Fibroblast of lung (primary cell): ENCODE measurements around the gene B4GALT2. TPM values are rescaled to one million over a fixed set of nuclear protein-coding genes. Genes with fewer than 3 reads are reported as not detected.

Experiments used
- DNase-seq, 2 donors: peaks; one replicate each; pipeline versions ENCODE4 v3.0.0 to v3.0.0-alpha.2; 2010; ENCODE audit warnings: low read depth in 2 of 2
- H2AFZ ChIP-seq: 2 replicates; pipeline ENCODE4 v1.5.1; 2012; ENCODE audit warnings: low read length, control low read depth, inconsistent platforms
- H3K27ac ChIP-seq: 2 replicates; pipeline ENCODE4 v1.5.1; 2011; ENCODE audit warnings: low read length, control low read depth; ENCODE audit not compliant: insufficient read depth
- H3K27me3 ChIP-seq: 2 replicates; pipeline ENCODE4 v1.5.1; 2011; ENCODE audit warnings: mild to moderate bottlenecking, low read length; ENCODE audit not compliant: control insufficient read depth, insufficient read depth
- H3K36me3 ChIP-seq: 2 replicates; pipeline ENCODE4 v1.5.1; 2011; ENCODE audit warnings: low read length; ENCODE audit not compliant: control insufficient read depth, insufficient read depth
- H3K4me1 ChIP-seq: 2 replicates; pipeline ENCODE4 v1.5.1; 2011; ENCODE audit warnings: low read length; ENCODE audit not compliant: control insufficient read depth, insufficient read depth; ENCODE audit errors: extremely low read depth
- H3K4me2 ChIP-seq: 2 replicates; pipeline ENCODE4 v1.5.1; 2011; ENCODE audit warnings: low read length, control low read depth; ENCODE audit not compliant: insufficient read depth; ENCODE audit errors: extremely low read depth
- H3K4me3 ChIP-seq, 4 experiments: fragments of 200-600 bp in 1 of 4; sonication (generic) in 1 of 4; replicated peaks in 1 of 4; 2 replicates each; pipeline ENCODE4 v1.5.1; 2011 to 2016; ENCODE audit warnings: low read length in 4 of 4, low read depth in 3 of 4, mild to moderate bottlenecking in 3 of 4, control low read depth in 2 of 4, inconsistent platforms in 1 of 4, mixed read lengths in 1 of 4; ENCODE audit not compliant: insufficient read depth in 1 of 4; ENCODE audit errors: control extremely low read depth in 1 of 4
- H3K79me2 ChIP-seq: 2 replicates; pipeline ENCODE4 v1.5.1; 2012; ENCODE audit warnings: mild to moderate bottlenecking, low read length, inconsistent platforms; ENCODE audit not compliant: control insufficient read depth, insufficient read depth
- H3K9ac ChIP-seq: 2 replicates; pipeline ENCODE4 v1.5.1; 2011; ENCODE audit warnings: mild to moderate bottlenecking, low read length, control low read depth; ENCODE audit not compliant: insufficient read depth
- H3K9me3 ChIP-seq: 2 replicates; pipeline ENCODE4 v1.5.1; 2012; ENCODE audit warnings: low read depth, low read length; ENCODE audit not compliant: control insufficient read depth, insufficient read depth
- H4K20me1 ChIP-seq: 2 replicates; pipeline ENCODE4 v1.5.1; 2011; ENCODE audit warnings: low read length; ENCODE audit not compliant: control insufficient read depth, insufficient read depth; ENCODE audit errors: extremely low read depth
- EZH2 ChIP-seq: IDR thresholded peaks from 2 replicates; pipeline ENCODE4 v1.5.1; 2012; ENCODE audit warnings: low read length, control low read depth, mild to moderate bottlenecking; ENCODE audit errors: missing control alignments
- polyA plus RNA-seq, 2 donors: library from polyadenylated mRNA; depleted of rRNA in 1 of 2; stranded (reverse) in 1 of 2; unstranded in 1 of 2; fragments of >200 nt; gene quantifications; 2 replicates each; pipeline ENCODE4 v1.2.1, GENCODE V29; 2011 to 2012; ENCODE audit warnings: missing spikeins in 1 of 2
- total RNA-seq: library from RNA; depleted of rRNA; stranded (reverse); fragments of >200 nt; gene quantifications from 2 replicates; pipeline ENCODE4 v1.2.1, GENCODE V29; 2014
- TF ChIP-seq, protein P1 (sequence below), 2 donors: IDR thresholded peaks in 1 of 2; conservative IDR thresholded peaks in 1 of 2; 1 replicate in 1 of 2; 2 replicates in 1 of 2; pipeline ENCODE4 v1.5.1; 2011 to 2012; ENCODE audit warnings: low read length in 2 of 2, control low read depth in 1 of 2, inconsistent platforms in 1 of 2, low read depth in 1 of 2, mild to moderate bottlenecking in 1 of 2

B4GALT2 gene
- total and polyA plus RNA-seq, 2 donors (not counting 1 experiment from before 2014, with no cell fraction given) = 40.6 to 55.0 TPM

DNA sequence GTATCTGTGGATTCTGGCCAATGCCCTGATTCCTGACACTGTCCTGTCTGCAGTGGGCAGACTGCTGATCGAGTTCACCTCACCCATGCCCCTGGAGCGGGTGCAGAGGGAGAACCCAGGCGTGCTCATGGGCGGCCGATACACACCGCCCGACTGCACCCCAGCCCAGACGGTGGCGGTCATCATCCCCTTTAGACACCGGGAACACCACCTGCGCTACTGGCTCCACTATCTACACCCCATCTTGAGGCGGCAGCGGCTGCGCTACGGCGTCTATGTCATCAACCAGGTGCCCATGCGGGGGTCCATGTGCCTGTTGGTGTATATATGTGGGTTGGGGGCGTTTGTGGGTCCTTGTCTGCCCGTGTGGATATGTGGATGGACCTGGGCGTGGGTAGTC lies 2.6 kb downstream of the B4GALT2 start:
- no peak overlapping the region for H3K27ac ChIP-seq
- H3K9ac ChIP-seq = no peak overlapping the region
- TF ChIP-seq EZH2 = no peak
- TF ChIP-seq, protein P1, sequence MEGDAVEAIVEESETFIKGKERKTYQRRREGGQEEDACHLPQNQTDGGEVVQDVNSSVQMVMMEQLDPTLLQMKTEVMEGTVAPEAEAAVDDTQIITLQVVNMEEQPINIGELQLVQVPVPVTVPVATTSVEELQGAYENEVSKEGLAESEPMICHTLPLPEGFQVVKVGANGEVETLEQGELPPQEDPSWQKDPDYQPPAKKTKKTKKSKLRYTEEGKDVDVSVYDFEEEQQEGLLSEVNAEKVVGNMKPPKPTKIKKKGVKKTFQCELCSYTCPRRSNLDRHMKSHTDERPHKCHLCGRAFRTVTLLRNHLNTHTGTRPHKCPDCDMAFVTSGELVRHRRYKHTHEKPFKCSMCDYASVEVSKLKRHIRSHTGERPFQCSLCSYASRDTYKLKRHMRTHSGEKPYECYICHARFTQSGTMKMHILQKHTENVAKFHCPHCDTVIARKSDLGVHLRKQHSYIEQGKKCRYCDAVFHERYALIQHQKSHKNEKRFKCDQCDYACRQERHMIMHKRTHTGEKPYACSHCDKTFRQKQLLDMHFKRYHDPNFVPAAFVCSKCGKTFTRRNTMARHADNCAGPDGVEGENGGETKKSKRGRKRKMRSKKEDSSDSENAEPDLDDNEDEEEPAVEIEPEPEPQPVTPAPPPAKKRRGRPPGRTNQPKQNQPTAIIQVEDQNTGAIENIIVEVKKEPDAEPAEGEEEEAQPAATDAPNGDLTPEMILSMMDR (conservative IDR thresholded peaks at IDR 0.05 in 1 of 2, IDR thresholded peaks at IDR 0.05 in 1 of 2; ENCODE audit: low read depth in 1 of 2, low read length in 2 of 2) = no peak
- H3K79me2 ChIP-seq = peaks cover 38% of the 10 kb centered on the region
- H4K20me1 ChIP-seq = no peaks in the 10 kb centered on the region
- H3K36me3 ChIP-seq = peaks cover 22% of the 10 kb centered on the region
- peaks cover 8% of the 10 kb centered on the region for H3K4me1 ChIP-seq
- H3K27me3 ChIP-seq = no peaks in the 10 kb centered on the region
- H2AFZ ChIP-seq = no peak overlapping the region
- no peak for DNase-seq
- no peak overlapping the region for H3K4me2 ChIP-seq
- no peaks in the 10 kb centered on the region for H3K9me3 ChIP-seq
- H3K4me3 ChIP-seq = no peak overlapping the region

DNA sequence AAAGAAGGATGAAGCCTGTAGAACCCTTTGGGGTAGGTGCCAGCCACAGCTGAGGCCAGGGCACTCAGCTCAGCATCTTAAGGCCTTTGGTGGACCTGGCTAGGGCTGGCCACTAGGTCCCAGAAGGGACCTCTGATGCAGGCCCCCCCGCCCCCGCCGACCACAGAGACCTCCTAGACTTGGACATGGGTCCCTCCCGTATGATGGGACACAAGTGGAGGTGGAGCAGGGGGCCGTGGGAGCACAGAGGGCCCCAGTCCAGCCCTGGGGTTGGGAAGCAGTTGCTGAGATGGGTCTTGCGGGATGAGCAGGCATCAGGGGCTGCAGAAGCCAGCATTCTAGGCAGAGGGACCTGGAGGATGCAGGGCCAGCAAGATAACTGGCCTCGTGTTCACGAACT lies 3.2 kb downstream of the B4GALT2 start:
- Histone ChIP-seq H2AFZ (no peak overlapping the region), H3K27me3 (no peaks in the 10 kb centered on the region), H3K4me3 (no peak overlapping the region), H3K79me2 (peaks cover 37% of the 10 kb centered on the region), H3K9ac (no peak overlapping the region), H3K36me3 (peaks cover 18% of the 10 kb centered on the region), H3K4me2 (no peak overlapping the region), H3K9me3 (no peaks in the 10 kb centered on the region), H3K4me1 (peaks cover 5% of the 10 kb centered on the region), H3K27ac (no peak overlapping the region), H4K20me1 (no peaks in the 10 kb centered on the region)
- no peak for DNase-seq
- no peak for TF ChIP-seq EZH2
- TF ChIP-seq, protein P1 (conservative IDR thresholded peaks at IDR 0.05 in 1 of 2, IDR thresholded peaks at IDR 0.05 in 1 of 2; ENCODE audit: low read depth in 1 of 2, low read length in 2 of 2) = no peak

DNA sequence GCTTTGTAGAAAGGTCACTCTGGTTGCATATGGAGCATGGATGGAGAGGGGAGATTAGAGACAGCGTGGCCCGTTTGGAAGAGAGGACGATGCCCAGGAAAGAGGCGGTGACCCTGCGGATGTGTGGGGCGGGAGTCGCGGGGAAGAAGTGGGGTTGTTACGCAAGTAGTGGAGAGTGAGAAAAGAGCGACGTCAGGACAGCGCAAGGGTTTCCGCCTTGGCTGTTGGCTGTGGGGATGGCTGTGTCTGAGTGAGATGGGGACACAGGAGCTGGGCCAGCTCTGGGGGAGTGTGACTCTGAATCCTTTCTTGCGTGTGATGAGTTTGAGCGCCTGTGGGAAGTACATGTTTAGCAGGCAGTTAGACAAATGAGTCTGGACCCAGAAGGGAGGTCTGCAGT lies 3.8 kb downstream of the B4GALT2 start:
- Histone ChIP-seq H3K36me3 (peaks cover 18% of the 10 kb centered on the region), H3K9ac (no peak overlapping the region), H3K9me3 (no peaks in the 10 kb centered on the region), H3K4me1 (peaks cover 5% of the 10 kb centered on the region), H3K27me3 (no peaks in the 10 kb centered on the region), H2AFZ (no peak overlapping the region), H4K20me1 (no peaks in the 10 kb centered on the region), H3K4me3 (no peak overlapping the region), H3K4me2 (no peak overlapping the region), H3K27ac (no peak overlapping the region), H3K79me2 (peaks cover 34% of the 10 kb centered on the region)
- no peak for TF ChIP-seq EZH2
- TF ChIP-seq, protein P1 (conservative IDR thresholded peaks at IDR 0.05 in 1 of 2, IDR thresholded peaks at IDR 0.05 in 1 of 2; ENCODE audit: low read depth in 1 of 2, low read length in 2 of 2) = no peak
- no peak for DNase-seq
